Iris pigment epithelial cell (primary cell): ENCODE data around the gene LTBP2.
"Not testable (repeated sequence)": the region's sequence is repeated elsewhere in the genome, so short reads cannot be mapped to it uniquely, and the experiment has no call there.

ENCODE experiments used
- DNase-seq: peaks from one replicate; pipeline ENCODE4 v3.0.0-alpha.2; 2011; ENCODE audit warnings: low read depth

LTBP2 gene

GRCh38 chr14:74482571-74482970 is 129.5 kb downstream of the LTBP2 start:
- no peak for DNase-seq

GRCh38 chr14:74480046-74480445 is 132.0 kb downstream of the LTBP2 start:
- DNase-seq = peak; percentile 14

- DNase-seq = peak; percentile 18
Observed at GRCh38 chr14:74478996-74479635, 132.9 kb downstream of the LTBP2 start.

GRCh38 chr14:74476607-74477006 is 135.4 kb downstream of the LTBP2 start:
- DNase-seq = no peak

- DNase-seq = no peak
Observed at GRCh38 chr14:74476107-74476506, 135.9 kb downstream of the LTBP2 start.

- DNase-seq = peak; percentile 80
Observed at GRCh38 chr14:74475678-74476077, 136.4 kb downstream of the LTBP2 start.

GRCh38 chr14:74474376-74474775 is 137.7 kb downstream of the LTBP2 start:
- DNase-seq = no peak

- DNase-seq = no peak
Observed at GRCh38 chr14:74472601-74473000, 139.4 kb downstream of the LTBP2 start.

- no peak for DNase-seq
Observed at GRCh38 chr14:74469548-74470518, 142.2 kb downstream of the LTBP2 start.

- no peak for DNase-seq
Observed at GRCh38 chr14:74468513-74468912, 143.5 kb downstream of the LTBP2 start.

- no peak for DNase-seq
Observed at GRCh38 chr14:74465335-74465734, 146.7 kb downstream of the LTBP2 start.

- DNase-seq = no peak
Observed at GRCh38 chr14:74464785-74465184, 147.3 kb downstream of the LTBP2 start.

GRCh38 chr14:74463697-74464096 is 148.3 kb downstream of the LTBP2 start:
- DNase-seq = no peak

GRCh38 chr14:74462993-74463392 is 149.0 kb downstream of the LTBP2 start:
- DNase-seq = no peak

GRCh38 chr14:74459976-74460375 is 152.1 kb downstream of the LTBP2 start:
- DNase-seq = no peak

- peak; percentile 76 for DNase-seq
Observed at GRCh38 chr14:74459289-74459946, 152.6 kb downstream of the LTBP2 start.

- no peak for DNase-seq
Observed at GRCh38 chr14:74457565-74457895, 154.5 kb downstream of the LTBP2 start.

- no peak for DNase-seq
Observed at GRCh38 chr14:74456684-74457564, 155.1 kb downstream of the LTBP2 start.

GRCh38 chr14:74454397-74454796 is 157.6 kb downstream of the LTBP2 start:
- DNase-seq = not testable (repeated sequence)
